Neural progenitor cell (in vitro differentiated cells): ENCODE data around the gene ITPRID1. TPM values are rescaled to one million over a fixed set of nuclear protein-coding genes. Genes with fewer than 3 reads are reported as not detected.

Source experiments
- DNase-seq: peaks from one replicate; pipeline ENCODE4 v3.0.0-alpha.2; 2016; ENCODE audit warnings: low spot score
- H2AFZ ChIP-seq: fragments of 200-600 bp; sonication (generic); replicated peaks from 2 replicates; pipeline ENCODE4 v1.6.1; 2016; ENCODE audit warnings: antibody characterized with exemption
- H3F3A ChIP-seq: fragments of 200-600 bp; sonication (generic); 2 replicates; pipeline ENCODE4 v1.6.1; 2016; ENCODE audit warnings: antibody characterized with exemption, low read depth
- H3K27ac ChIP-seq: fragments of 200-600 bp; sonication (generic); 2 replicates; pipeline ENCODE4 v1.5.1; 2016; ENCODE audit warnings: mild to moderate bottlenecking
- H3K27me3 ChIP-seq: fragments of 200-600 bp; sonication (generic); 2 replicates; pipeline ENCODE4 v1.6.1; 2016; ENCODE audit warnings: mild to moderate bottlenecking, moderate library complexity
- H3K36me3 ChIP-seq: fragments of 200-600 bp; sonication (generic); 2 replicates; pipeline ENCODE4 v1.5.1; 2016
- H3K4me1 ChIP-seq: fragments of 200-600 bp; sonication (generic); 2 replicates; pipeline ENCODE4 v1.6.1; 2016; ENCODE audit warnings: mixed run types
- H3K4me2 ChIP-seq: fragments of 200-600 bp; sonication (generic); 2 replicates; pipeline ENCODE4 v1.6.1; 2016
- H3K4me3 ChIP-seq: fragments of 200-600 bp; sonication (generic); 2 replicates; pipeline ENCODE4 v1.5.1; 2016
- H3K79me2 ChIP-seq: fragments of 200-600 bp; sonication (generic); 2 replicates; pipeline ENCODE4 v1.6.1; 2016; ENCODE audit warnings: low read depth
- H3K9ac ChIP-seq: fragments of 200-600 bp; sonication (generic); 2 replicates; pipeline ENCODE4 v1.6.1; 2016
- H3K9me3 ChIP-seq: fragments of 200-600 bp; sonication (generic); 2 replicates; pipeline ENCODE4 v1.5.1; 2016; ENCODE audit warnings: low read depth
- H4K20me1 ChIP-seq: fragments of 200-600 bp; sonication (generic); 2 replicates; pipeline ENCODE4 v1.6.1; 2016; ENCODE audit warnings: low read depth
- H3K27ac Mint-ChIP-seq: 3 replicates; pipeline ENCODE4 v1.8.0; 2021; ENCODE audit warnings: mixed read lengths
- H3K27me3 Mint-ChIP-seq: 2 replicates; pipeline ENCODE4 v1.8.0; 2022; ENCODE audit warnings: low read depth, mild to moderate bottlenecking, inconsistent platforms, moderate library complexity, mixed read lengths; ENCODE audit not compliant: insufficient read depth
- H3K36me3 Mint-ChIP-seq: 3 replicates; pipeline ENCODE4 v1.8.0; 2021; ENCODE audit warnings: mixed read lengths
- H3K4me1 Mint-ChIP-seq: 3 replicates; pipeline ENCODE4 v1.8.0; 2021; ENCODE audit warnings: mixed read lengths
- H3K4me3 Mint-ChIP-seq: 3 replicates; pipeline ENCODE4 v1.8.0; 2021; ENCODE audit warnings: mild to moderate bottlenecking, moderate library complexity, mixed read lengths
- H3K9me3 Mint-ChIP-seq: 3 replicates; pipeline ENCODE4 v1.8.0; 2020; ENCODE audit warnings: mixed read lengths
- EZH2 ChIP-seq: fragments of 200-600 bp; sonication (generic); IDR thresholded peaks from 2 replicates; pipeline ENCODE4 v1.6.1; 2017; ENCODE audit warnings: antibody characterized with exemption, mild to moderate bottlenecking, moderate library complexity
- EZH2phosphoT487 ChIP-seq: fragments of 200-600 bp; sonication (generic); IDR thresholded peaks from 2 replicates; pipeline ENCODE4 v1.6.1; 2017; ENCODE audit warnings: antibody characterized with exemption
- total RNA-seq: library from RNA; depleted of rRNA; stranded (reverse); fragments of >200 nt; gene quantifications from 2 replicates; pipeline ENCODE4 v1.2.3, GENCODE V29; 2015; ENCODE audit warnings: low replicate concordance
- TF ChIP-seq, protein P1 (sequence below): fragments of 200-600 bp; sonication (generic); IDR thresholded peaks from 2 replicates; pipeline ENCODE4 v1.5.1; 2017; ENCODE audit warnings: antibody characterized with exemption, mild to moderate bottlenecking

Gene ITPRID1
- total RNA-seq, 1 donor from 2014 or later: not detected

GRCh38 chr7:31648880-31649279 is 135.0 kb downstream of the ITPRID1 start:
- Histone ChIP-seq H3K27ac (no peak overlapping the region), H2AFZ (no peak overlapping the region), H3K36me3 (no peaks in the 10 kb centered on the region), H3K4me1 (peaks cover 18% of the 10 kb centered on the region), H3K4me3 (no peak overlapping the region), H3F3A (peaks cover 6% of the 10 kb centered on the region), H4K20me1 (no peaks in the 10 kb centered on the region), H3K79me2 (no peaks in the 10 kb centered on the region), H3K4me2 (no peak overlapping the region), H3K9ac (no peak overlapping the region), H3K27me3 (peaks cover 21% of the 10 kb centered on the region), H3K9me3 (no peaks in the 10 kb centered on the region)
- no peak overlapping the region for H3K4me3 Mint-ChIP-seq
- TF ChIP-seq, protein P1, sequence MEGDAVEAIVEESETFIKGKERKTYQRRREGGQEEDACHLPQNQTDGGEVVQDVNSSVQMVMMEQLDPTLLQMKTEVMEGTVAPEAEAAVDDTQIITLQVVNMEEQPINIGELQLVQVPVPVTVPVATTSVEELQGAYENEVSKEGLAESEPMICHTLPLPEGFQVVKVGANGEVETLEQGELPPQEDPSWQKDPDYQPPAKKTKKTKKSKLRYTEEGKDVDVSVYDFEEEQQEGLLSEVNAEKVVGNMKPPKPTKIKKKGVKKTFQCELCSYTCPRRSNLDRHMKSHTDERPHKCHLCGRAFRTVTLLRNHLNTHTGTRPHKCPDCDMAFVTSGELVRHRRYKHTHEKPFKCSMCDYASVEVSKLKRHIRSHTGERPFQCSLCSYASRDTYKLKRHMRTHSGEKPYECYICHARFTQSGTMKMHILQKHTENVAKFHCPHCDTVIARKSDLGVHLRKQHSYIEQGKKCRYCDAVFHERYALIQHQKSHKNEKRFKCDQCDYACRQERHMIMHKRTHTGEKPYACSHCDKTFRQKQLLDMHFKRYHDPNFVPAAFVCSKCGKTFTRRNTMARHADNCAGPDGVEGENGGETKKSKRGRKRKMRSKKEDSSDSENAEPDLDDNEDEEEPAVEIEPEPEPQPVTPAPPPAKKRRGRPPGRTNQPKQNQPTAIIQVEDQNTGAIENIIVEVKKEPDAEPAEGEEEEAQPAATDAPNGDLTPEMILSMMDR: no peak
- no peak for TF ChIP-seq EZH2phosphoT487
- no peak for TF ChIP-seq EZH2
- no peak for DNase-seq
- H3K27ac Mint-ChIP-seq: no peak overlapping the region
- H3K27me3 Mint-ChIP-seq: peaks cover 8% of the 10 kb centered on the region
- H3K36me3 Mint-ChIP-seq: no peaks in the 10 kb centered on the region
- peaks cover 52% of the 10 kb centered on the region for H3K4me1 Mint-ChIP-seq
- H3K9me3 Mint-ChIP-seq: no peaks in the 10 kb centered on the region

- no peaks in the 10 kb centered on the region for H3K9me3 ChIP-seq
- no peaks in the 10 kb centered on the region for H3K79me2 ChIP-seq
- H3K27me3 Mint-ChIP-seq: peaks cover 8% of the 10 kb centered on the region
- H3K4me3 Mint-ChIP-seq: no peak overlapping the region
- no peak overlapping the region for H3K27ac Mint-ChIP-seq
- no peaks in the 10 kb centered on the region for H3K36me3 ChIP-seq
- TF ChIP-seq EZH2 (no peak), EZH2phosphoT487 (no peak)
- TF ChIP-seq, protein P1: no peak
- H3K9ac ChIP-seq: no peak overlapping the region
- H3K9me3 Mint-ChIP-seq: no peaks in the 10 kb centered on the region
- peaks cover 18% of the 10 kb centered on the region for H3K4me1 ChIP-seq
- H3K27ac ChIP-seq: no peak overlapping the region
- H4K20me1 ChIP-seq: no peaks in the 10 kb centered on the region
- H3F3A ChIP-seq: peaks cover 6% of the 10 kb centered on the region
- peaks cover 39% of the 10 kb centered on the region for H3K4me1 Mint-ChIP-seq
- no peak overlapping the region for H3K4me3 ChIP-seq
- H3K36me3 Mint-ChIP-seq: no peaks in the 10 kb centered on the region
- DNase-seq: no peak
- peak overlapping the region; percentile 31 for H3K4me2 ChIP-seq
- no peak overlapping the region for H2AFZ ChIP-seq
- H3K27me3 ChIP-seq: peaks cover 26% of the 10 kb centered on the region
Measured at GRCh38 chr7:31651234-31652062, 137.6 kb downstream of the ITPRID1 start.

- peaks cover 26% of the 10 kb centered on the region for H3K27me3 ChIP-seq
- Mint-ChIP-seq H3K27me3 (peaks cover 8% of the 10 kb centered on the region), H3K36me3 (no peaks in the 10 kb centered on the region), H3K9me3 (no peaks in the 10 kb centered on the region), H3K4me1 (peaks cover 38% of the 10 kb centered on the region), H3K27ac (no peak overlapping the region), H3K4me3 (no peak overlapping the region)
- peak overlapping the region; percentile 31 for H3K4me2 ChIP-seq
- no peaks in the 10 kb centered on the region for H4K20me1 ChIP-seq
- no peaks in the 10 kb centered on the region for H3K9me3 ChIP-seq
- no peak overlapping the region for H3K9ac ChIP-seq
- H3K36me3 ChIP-seq: no peaks in the 10 kb centered on the region
- H2AFZ ChIP-seq: no peak overlapping the region
- H3K4me3 ChIP-seq: no peak overlapping the region
- no peak for DNase-seq
- H3K4me1 ChIP-seq: peaks cover 18% of the 10 kb centered on the region
- TF ChIP-seq EZH2 (no peak), EZH2phosphoT487 (no peak)
- TF ChIP-seq, protein P1: no peak
- no peak overlapping the region for H3K27ac ChIP-seq
- peaks cover 6% of the 10 kb centered on the region for H3F3A ChIP-seq
- H3K79me2 ChIP-seq: no peaks in the 10 kb centered on the region
Measured at GRCh38 chr7:31652063-31652326, 138.1 kb downstream of the ITPRID1 start.
